ENCODE data around the gene A4GALT.

DNA sequence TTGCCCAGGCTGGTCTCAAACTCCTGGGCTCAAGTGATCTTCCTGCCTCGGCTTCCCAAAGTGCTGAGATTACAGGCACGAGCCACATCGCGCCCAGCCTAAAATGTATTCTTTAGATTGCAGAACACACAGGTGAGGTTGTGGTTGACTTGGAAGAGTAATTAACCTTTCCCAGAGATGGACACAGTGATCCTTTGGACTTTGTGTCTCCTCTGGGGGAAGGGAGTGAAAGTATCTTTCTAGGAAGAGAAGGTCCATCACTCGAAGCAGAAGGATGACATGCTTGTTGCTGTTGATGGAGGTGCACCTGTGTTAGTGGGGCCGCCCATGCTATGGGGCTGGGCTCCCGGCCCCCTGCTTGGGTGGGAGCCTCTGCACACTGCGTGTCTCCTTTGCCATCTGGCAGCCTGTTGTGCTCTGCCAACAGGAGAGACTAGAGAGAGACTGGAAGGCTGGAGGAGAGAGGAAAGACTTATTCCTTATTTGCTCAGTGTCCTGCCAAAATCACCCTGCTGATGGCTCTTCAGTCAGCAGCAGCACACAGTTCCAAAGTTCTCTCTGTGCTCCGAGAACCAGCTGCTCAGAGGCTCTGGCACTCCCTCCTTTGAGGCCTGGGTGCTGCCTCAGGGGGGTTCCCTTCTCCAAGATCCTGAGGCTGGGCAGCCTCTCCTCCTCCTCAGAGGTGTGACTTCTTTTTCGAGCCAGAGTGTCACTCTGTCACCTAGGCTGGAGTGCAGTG is 38.4 kb downstream of the A4GALT start:
- TF ChIP-seq POLR2AphosphoS5 (IDR thresholded peaks at IDR 0.05), result no peak
- TF ChIP-seq EP300 (IDR thresholded peaks at IDR 0.05), result no peak
- TF ChIP-seq, protein P1, sequence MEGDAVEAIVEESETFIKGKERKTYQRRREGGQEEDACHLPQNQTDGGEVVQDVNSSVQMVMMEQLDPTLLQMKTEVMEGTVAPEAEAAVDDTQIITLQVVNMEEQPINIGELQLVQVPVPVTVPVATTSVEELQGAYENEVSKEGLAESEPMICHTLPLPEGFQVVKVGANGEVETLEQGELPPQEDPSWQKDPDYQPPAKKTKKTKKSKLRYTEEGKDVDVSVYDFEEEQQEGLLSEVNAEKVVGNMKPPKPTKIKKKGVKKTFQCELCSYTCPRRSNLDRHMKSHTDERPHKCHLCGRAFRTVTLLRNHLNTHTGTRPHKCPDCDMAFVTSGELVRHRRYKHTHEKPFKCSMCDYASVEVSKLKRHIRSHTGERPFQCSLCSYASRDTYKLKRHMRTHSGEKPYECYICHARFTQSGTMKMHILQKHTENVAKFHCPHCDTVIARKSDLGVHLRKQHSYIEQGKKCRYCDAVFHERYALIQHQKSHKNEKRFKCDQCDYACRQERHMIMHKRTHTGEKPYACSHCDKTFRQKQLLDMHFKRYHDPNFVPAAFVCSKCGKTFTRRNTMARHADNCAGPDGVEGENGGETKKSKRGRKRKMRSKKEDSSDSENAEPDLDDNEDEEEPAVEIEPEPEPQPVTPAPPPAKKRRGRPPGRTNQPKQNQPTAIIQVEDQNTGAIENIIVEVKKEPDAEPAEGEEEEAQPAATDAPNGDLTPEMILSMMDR (IDR thresholded peaks at IDR 0.05), result no peak
